Natural killer cell (primary cell): ENCODE data around the gene SLC19A1. TPM values are rescaled to one million over a fixed set of nuclear protein-coding genes. Genes with fewer than 3 reads are reported as not detected.

Experiments
- ATAC-seq, 3 donors: fragments of 150-1000 bp in 2 of 3; fragments of 200-7000 bp in 1 of 3; cut with Tn5 transposase; 1 replicate in 1 of 3; 2 replicates in 2 of 3; pipeline ENCODE4 v1.10.0; 2021; ENCODE audit warnings: mild to moderate bottlenecking in 2 of 3, moderate library complexity in 2 of 3
- DNase-seq, 2 donors: peaks; one replicate each; pipeline versions ENCODE4 v3.0.0 to v3.0.0-alpha.2; 2013 to 2021; ENCODE audit warnings: mixed read lengths in 1 of 2
- H3K27ac ChIP-seq: one replicate; pipeline ENCODE4 v1.5.1; 2013; ENCODE audit warnings: mild to moderate bottlenecking, low read length
- H3K27me3 ChIP-seq: one replicate; pipeline ENCODE4 v1.6.1; 2013; ENCODE audit warnings: low read length; ENCODE audit not compliant: control insufficient read depth, insufficient read depth
- H3K36me3 ChIP-seq: one replicate; pipeline ENCODE4 v1.6.1; 2013; ENCODE audit warnings: low read length; ENCODE audit not compliant: control insufficient read depth, insufficient read depth
- H3K4me1 ChIP-seq: one replicate; pipeline ENCODE4 v1.6.1; 2013; ENCODE audit warnings: low read length; ENCODE audit not compliant: control insufficient read depth, insufficient read depth
- H3K4me3 ChIP-seq: one replicate; pipeline ENCODE4 v1.5.1; 2013; ENCODE audit warnings: low read length
- H3K9me3 ChIP-seq: one replicate; pipeline ENCODE4 v1.6.1; 2013; ENCODE audit warnings: low read length; ENCODE audit not compliant: control insufficient read depth, insufficient read depth
- H3K27ac Mint-ChIP-seq, 2 donors: one replicate each; pipeline ENCODE4 v1.8.0; 2022; ENCODE audit warnings: mild to moderate bottlenecking in 2 of 2, mixed read lengths in 2 of 2, moderate library complexity in 1 of 2
- H3K27me3 Mint-ChIP-seq, 2 donors: one replicate each; pipeline ENCODE4 v1.8.0; 2022; ENCODE audit warnings: low read depth in 2 of 2, mixed read lengths in 2 of 2
- H3K36me3 Mint-ChIP-seq: one replicate; pipeline ENCODE4 v1.8.0; 2022; ENCODE audit warnings: mixed read lengths
- H3K4me1 Mint-ChIP-seq, 2 donors: one replicate each; pipeline ENCODE4 v1.8.0; 2022; ENCODE audit warnings: mixed read lengths in 2 of 2
- H3K4me3 Mint-ChIP-seq: one replicate; pipeline ENCODE4 v1.8.0; 2022; ENCODE audit warnings: mild to moderate bottlenecking, moderate library complexity, mixed read lengths
- H3K9me3 Mint-ChIP-seq, 2 donors: one replicate each; pipeline ENCODE4 v1.8.0; 2022; ENCODE audit warnings: mixed read lengths in 2 of 2
- CTCF ChIP-seq: fragments of 200-600 bp; IDR thresholded peaks from one replicate; pipeline ENCODE4 v1.8.0; 2022; ENCODE audit warnings: antibody characterized with exemption
- WGBS: methylation state at CpG from one replicate; pipeline ENCODE4 v1.1.7; 2013; ENCODE audit warnings: missing lambda C conversion rate; ENCODE audit not compliant: insufficient coverage; 5-methylcytosine and 5-hydroxymethylcytosine counted together
- intact Hi-C: fragments of 100-400 bp; cut with micrococcal nuclease; formaldehyde crosslinking; loops from one replicate; pipeline ENCODE4 v1.14.2; 2022
- total RNA-seq, 4 donors: library from RNA; stranded (reverse); fragments of 120-200 nt in 1 of 4; gene quantifications; one replicate each; pipeline versions ENCODE4 v1.2.3 to v1.2.4, GENCODE V29; 2013 to 2022

Gene SLC19A1
- total RNA-seq, 3 donors from 2014 or later (not counting 1 experiment from before 2014, with no cell fraction given): 2.5 to 9.0 (median 4.9) TPM

- WGBS: 72% methylated on average over 20 of the region's 20 CpGs
- intact Hi-C loops: no loop called here
- TF ChIP-seq CTCF: no peak
- Mint-ChIP-seq H3K4me1 (peaks cover 5 to 6% of the 10 kb centered on the region in 2 donors), H3K27ac (no peak overlapping the region), H3K4me3 (no peak overlapping the region), H3K9me3 (no peaks in the 10 kb centered on the region), H3K27me3 (peaks cover 11 to 22% of the 10 kb centered on the region in 2 donors), H3K36me3 (no peaks in the 10 kb centered on the region)
- Histone ChIP-seq H3K4me3 (no peak overlapping the region), H3K27ac (no peak overlapping the region), H3K36me3 (no peaks in the 10 kb centered on the region), H3K27me3 (no peaks in the 10 kb centered on the region), H3K4me1 (peaks cover 6% of the 10 kb centered on the region), H3K9me3 (no peaks in the 10 kb centered on the region)
- DNase-seq (no peak), ATAC-seq (no peak)
Measured at GRCh38 chr21:45451091-45451740, 91.0 kb downstream of the SLC19A1 start.

GRCh38 chr21:45450423-45451090, 91.7 kb downstream of the SLC19A1 start:
- Mint-ChIP-seq H3K4me1 (peaks cover 5 to 6% of the 10 kb centered on the region in 2 donors), H3K27ac (no peak overlapping the region)
- ATAC-seq: no peak

GRCh38 chr21:45449658-45450422, 92.4 kb downstream of the SLC19A1 start:
- intact Hi-C loops: no loop called here
- no peak for ATAC-seq

More at GRCh38 chr21:45450423-45451090, 91.7 kb downstream of the SLC19A1 start:
- DNase-seq: no peak
- intact Hi-C loops: no loop called here
- H3K9me3 Mint-ChIP-seq: no peaks in the 10 kb centered on the region
- H3K36me3 ChIP-seq: no peaks in the 10 kb centered on the region
- no peak overlapping the region for H3K4me3 ChIP-seq
- no peak overlapping the region for H3K4me3 Mint-ChIP-seq
- H3K27me3 Mint-ChIP-seq: peaks cover 13 to 28% of the 10 kb centered on the region in 2 donors
- no peaks in the 10 kb centered on the region for H3K9me3 ChIP-seq
- H3K27ac ChIP-seq: no peak overlapping the region
- H3K27me3 ChIP-seq: no peaks in the 10 kb centered on the region
- H3K36me3 Mint-ChIP-seq: no peaks in the 10 kb centered on the region
- TF ChIP-seq CTCF: no peak
- H3K4me1 ChIP-seq: peaks cover 5% of the 10 kb centered on the region
- WGBS: 85% methylated on average over 24 of the region's 24 CpGs

More at GRCh38 chr21:45449658-45450422, 92.4 kb downstream of the SLC19A1 start:
- 65% methylated on average over 22 of the region's 22 CpGs for WGBS
- no peak for DNase-seq
- no peaks in the 10 kb centered on the region for H3K27me3 ChIP-seq
- no peak overlapping the region for H3K4me3 ChIP-seq
- no peaks in the 10 kb centered on the region for H3K36me3 ChIP-seq
- no peaks in the 10 kb centered on the region for H3K9me3 Mint-ChIP-seq
- H3K27me3 Mint-ChIP-seq: peaks cover 14 to 28% of the 10 kb centered on the region in 2 donors
- H3K4me1 Mint-ChIP-seq: peaks cover 5 to 6% of the 10 kb centered on the region in 2 donors
- no peak overlapping the region for H3K4me3 Mint-ChIP-seq
- H3K27ac ChIP-seq: no peak overlapping the region
- H3K27ac Mint-ChIP-seq: no peak overlapping the region
- H3K36me3 Mint-ChIP-seq: no peaks in the 10 kb centered on the region
- no peaks in the 10 kb centered on the region for H3K9me3 ChIP-seq
- H3K4me1 ChIP-seq: no peaks in the 10 kb centered on the region
- no peak for TF ChIP-seq CTCF
